Femur (tissue), 1 donor: ENCODE data around the gene NEK10.
"Not testable (repeated sequence)": the region's sequence is repeated elsewhere in the genome, so short reads cannot be mapped to it uniquely, and the experiment has no call there.

Experiments used
- DNase-seq: peaks from one replicate; pipeline ENCODE4 v3.0.0-alpha.2; 2017

The NEK10 gene

DNA sequence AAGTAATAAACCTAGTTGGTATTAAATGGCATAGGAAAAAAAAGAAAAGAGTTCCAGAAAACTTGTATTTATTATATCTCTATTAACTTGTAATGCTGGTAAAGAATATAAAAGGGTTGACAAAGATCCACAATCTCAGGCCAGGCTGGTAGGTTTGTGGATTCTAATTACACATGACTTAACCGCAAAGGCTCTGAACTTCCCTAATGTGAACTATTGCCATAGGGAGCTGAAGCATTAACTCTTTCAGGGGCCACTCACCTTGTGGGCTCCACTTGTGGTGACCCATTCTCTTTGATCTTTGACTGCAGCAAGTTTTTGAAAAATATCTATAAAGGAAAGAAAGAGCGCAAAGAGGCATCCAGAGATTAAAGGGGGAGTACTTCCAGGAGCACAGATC, 58.5 kb downstream of the NEK10 start:
- DNase-seq: no peak

DNA sequence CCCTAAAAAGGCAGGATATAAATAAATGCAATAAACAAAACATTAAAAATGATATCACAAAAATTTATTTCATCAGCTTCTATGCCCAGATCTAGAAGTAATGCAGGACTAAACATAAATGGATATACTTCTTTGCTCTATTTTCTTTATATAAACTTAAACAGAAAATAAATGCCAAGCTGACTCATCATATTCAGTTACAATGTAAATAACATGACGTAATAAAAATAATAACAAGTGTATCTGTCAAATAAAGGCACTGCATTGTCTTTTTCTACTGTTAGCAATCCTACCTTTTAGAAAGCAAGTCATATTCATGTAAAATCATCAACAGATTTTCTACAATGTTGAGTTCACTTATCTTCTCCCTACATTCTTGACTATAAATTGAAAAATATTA, 61.6 kb downstream of the NEK10 start:
- DNase-seq: no peak

DNA sequence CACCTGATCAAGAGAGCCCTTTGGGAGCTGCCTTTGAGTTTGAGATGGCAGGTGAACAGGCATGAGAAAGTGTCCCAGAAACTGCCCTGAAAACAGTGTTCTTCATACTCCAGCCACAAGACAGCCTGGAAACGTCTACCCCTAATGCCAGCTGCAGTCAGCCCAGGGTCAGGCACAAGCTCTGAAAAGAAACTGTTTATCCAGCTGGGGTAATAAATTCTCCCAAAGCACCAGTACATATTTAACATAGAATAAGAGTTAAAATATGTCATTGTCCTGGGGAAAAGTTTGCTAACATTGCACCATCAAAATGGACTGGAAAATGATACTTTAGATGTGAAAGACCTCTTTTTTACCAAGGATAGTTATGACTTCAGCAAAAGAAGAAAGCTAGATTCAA, 66.3 kb downstream of the NEK10 start:
- no peak for DNase-seq

DNA sequence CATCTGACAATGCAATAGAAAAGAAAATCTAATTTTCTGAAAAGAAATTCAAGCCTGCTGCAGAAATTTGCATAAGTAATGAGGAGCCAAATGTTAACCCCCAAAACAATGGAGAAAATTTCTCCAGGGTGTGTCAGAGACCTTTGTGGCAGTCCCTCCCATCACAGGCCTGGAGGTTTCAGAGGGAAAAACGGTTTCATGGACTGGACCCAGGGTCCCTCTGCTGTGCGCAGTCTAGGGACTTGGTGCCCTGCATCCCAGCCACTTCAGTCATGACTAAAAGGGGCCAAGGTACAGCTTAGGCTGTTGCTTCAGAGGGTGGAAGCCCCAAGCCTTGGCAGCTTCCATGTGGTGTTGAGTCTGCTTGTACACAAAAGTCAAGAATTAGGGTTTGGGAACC, 70.2 kb downstream of the NEK10 start:
- DNase-seq: not testable (repeated sequence)

DNA sequence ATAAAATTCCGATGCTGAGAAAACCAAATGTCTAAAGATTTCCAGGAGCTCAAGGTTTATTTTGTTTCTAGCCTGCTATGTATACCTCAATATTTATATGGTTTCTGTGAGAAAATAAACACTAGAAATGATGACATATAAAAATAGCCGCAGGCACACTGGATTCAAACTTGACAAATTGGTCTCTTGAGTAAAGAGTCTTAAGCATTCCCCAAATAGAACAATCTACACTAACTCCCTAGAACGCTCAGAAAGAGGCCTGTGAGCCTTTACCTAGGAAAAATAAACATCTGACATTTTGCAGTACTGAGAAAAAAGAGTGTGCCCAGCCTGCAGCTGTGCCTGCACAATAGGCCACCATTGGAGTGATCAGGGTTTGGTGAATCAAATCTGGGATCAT, 75.2 kb downstream of the NEK10 start:
- DNase-seq: no peak

DNA sequence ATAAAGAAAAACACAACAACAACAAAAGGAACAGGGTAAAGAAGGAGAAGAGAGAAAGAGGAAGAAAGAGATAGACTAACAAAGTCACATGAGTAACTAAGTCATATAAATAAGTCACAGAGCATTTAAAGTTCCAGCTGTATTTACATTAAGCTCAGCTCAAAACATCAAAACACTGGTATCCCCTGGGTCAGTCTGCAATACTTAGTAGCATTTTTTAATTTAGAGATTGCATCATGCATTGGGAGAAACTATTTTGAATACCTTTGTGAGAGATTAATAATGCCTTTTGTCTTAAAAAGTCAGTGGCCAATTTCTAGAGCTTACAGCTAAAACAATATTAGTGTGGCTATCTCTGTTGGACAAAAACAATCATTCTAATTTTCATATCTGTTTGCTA, 78.4 kb downstream of the NEK10 start:
- no peak for DNase-seq

DNA sequence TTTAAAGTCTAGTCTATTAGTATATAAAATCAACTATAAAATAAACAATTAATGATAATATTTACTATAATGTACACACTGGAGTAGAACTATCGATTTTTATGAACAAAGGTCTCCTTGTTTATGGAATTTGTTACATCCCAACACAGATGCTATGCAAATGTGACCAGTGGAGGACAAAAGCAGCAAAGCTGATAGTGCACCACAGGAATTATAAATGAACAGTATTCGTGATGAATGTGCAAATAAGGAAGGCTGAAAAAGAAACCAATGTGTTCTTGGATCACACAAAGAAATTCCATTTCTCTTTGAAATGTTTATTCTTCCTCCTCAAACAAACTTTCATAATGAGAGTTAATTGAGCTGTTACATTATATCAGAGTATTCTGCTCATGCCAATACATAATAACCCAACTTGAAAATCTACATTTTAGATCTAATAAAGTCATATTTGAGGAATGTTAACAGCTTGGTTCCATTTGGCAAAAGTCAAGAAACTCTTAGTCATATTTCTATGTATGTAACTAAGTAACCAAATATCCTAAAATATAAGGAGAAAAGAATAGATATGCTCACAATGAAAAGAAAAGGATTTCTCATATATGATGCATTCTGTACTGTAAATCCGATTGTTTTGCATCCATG, 79.3 kb downstream of the NEK10 start:
- DNase-seq: no peak

DNA sequence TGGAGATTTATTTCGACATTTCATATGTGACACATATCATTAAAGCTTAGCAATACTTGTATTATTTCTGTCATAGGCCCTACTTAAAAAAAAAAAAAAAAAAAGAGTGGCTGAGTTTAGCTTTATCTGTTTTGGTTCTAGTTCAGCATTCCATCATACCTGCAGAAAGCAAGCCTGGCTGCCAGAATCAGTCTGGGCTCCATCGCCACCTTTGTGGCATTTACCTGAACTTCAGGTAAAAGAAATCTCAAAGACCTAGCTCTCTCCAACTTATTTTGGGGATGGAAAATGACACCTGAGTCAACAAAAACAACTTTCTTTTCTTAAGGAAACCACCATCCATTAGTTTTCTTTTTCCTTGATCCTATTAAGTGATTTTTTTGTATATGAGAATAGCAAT, 82.1 kb downstream of the NEK10 start:
- DNase-seq: no peak

DNA sequence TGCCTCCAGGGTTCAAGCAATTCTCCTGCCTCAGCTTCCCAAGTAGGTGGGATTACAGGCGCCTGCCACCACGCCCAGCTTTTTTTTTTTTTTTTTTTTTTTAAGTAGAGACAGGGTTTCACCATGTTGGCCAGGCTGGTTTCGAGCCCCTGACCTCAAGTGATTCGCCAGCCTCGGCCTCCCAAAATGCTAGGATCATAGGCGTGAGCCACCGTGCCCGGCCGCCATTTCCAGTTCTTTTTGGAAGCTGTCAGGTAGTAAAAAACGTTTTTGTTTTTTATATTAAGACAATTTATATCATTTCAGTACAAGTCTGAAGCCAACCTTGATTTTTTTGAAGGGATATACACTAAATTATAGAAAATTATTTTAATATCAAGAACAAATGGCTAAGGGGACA, 82.7 kb downstream of the NEK10 start:
- not testable (repeated sequence) for DNase-seq

DNA sequence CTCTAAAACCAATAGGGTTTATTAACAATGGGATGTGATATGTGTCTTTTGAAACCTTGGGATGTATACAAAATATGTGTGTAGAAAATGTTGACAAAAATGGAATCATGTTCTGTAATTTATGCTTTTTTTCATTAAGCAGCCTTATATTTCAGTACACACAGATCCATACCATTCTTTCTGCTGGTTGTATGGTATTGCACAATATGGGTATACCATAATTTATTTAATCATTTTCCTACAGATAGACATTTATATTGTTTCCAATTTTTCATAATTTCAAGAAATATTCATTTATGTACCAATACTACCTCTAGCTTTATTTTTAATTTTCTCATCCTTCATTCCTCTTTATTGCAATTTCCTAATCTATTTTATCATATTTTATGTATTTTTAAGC, 83.5 kb downstream of the NEK10 start:
- DNase-seq: no peak

DNA sequence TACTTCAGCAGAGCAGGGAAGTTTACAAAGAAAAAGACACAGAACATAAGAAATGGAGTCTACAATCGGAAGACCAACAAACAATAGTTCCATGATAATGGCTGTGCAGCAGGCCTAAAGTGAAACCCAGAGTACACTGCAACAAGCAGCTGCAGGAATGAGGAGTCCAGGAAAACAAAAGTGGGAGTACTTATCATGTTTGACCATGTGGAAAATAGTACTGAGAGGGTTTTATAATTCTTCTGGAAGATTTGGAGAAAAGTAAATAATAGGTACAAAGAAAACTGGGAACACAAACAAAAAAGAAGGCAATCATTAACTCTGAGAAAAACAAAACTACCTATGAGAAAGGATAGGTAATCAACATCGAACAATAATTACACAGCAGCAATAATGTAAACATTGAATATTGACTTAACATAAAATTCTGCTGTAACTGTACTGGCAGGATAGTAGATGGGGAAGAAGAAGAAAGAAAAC, 87.5 kb downstream of the NEK10 start:
- DNase-seq: no peak

DNA sequence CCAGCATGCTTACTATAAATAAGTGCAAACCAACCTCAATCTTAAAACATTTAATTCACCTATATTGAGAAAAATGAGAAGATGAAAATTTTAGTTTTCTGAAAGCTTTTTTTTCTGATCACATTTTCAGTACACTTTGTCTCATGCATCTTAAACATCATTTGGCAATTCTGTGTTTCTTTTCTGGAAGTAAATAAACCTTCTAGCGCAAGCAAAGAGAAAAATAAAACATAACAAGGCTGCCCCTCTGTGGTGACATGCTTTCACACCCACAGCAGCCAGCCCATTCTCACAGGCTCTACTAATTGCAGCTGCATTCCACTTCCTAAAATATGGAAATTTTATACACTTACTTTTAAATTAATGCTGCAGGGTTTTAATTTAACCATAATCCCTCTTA, 90.1 kb downstream of the NEK10 start:
- peak; percentile 29 for DNase-seq

DNA sequence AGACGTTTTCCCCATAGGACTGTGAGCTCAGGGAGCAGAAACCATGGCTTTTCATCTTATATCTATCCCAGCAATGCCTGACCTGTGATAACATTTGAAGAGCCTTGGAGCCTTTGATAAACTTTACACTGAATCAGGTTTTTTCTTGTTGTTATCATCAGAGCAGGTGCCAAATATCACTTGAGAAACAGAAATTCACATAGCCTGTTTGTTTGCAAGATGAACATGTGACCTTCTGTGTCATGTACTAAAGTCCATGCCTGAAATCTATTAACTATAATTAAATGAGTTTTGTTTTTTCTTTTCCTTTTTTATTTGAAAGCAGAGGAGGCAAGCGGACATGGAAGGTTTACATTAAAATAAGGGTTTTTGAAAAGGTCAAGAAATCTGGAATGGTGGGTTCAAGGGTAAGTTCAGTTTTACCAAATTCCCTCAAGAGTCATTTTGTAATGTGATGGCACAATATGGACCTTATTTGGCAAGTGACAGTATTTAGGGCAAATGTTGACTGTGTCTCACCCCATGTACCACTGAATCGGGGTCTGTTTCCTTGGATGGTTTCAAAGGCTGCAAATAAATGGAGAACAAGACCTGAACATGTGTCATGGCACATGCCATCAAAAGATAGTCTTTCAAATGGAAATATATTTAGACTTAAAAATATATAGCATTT, 90.7 kb downstream of the NEK10 start:
- DNase-seq: no peak

DNA sequence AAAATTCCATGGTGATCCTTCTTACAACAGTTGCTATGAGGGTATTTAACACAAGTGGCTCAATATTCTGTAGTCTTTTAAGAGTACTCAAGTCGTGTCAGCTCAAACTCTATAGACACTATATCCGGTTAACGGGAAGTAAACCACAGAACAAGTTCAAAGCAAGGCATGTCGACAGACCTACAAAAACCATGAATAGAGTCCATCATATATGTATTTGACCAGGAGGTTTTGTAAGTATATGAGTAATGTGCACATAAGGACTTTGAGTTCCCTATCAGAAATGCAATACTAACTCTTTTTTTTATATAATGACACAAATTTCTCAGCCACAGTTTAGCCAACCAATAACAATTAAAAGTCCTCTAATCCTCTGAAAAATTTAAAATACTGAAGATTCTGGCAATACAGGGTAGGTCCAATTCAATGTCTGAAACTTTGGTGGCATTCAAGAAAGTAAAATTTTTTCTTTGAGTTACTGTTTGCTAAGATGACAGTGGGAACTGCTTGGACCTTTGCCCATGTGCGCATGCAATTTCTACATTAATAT, 93.7 kb downstream of the NEK10 start:
- DNase-seq: no peak

DNA sequence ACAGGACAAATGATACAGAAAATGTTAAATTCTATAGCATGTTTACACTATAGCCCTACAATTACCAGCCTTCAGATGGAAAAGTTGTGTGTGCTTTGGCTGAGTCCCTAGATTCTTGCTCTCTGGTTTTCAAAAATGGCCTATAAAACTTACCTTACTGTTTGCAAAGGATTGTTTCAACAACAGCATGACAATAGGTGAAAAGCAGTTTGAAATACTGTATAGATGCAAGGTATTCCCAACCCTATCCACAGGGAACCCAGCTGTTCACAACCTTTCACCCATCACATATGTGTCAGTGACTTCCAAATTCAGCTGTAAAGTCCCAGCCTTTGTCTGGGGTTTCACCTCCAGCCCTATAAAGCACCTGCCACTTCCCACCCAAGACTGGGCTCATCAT, 97.3 kb downstream of the NEK10 start:
- no peak for DNase-seq

DNA sequence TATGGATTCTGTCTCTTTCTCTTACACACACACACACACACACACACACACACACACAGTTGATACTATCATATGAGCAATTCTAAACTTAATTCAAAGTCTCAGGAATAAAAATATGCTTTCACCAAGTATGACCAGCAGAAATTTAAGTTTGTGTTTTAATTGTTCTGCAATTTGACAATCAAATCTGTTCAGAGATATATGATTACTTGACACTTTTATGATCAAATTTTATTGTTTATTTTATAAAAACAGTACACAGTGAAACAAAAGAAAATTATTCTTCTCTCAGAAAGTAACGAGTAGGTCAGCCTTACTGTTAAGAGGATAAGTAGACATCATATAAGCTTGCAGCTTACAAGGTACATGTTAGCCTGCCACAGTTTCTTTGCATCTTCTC, 114.3 kb downstream of the NEK10 start:
- DNase-seq: no peak

DNA sequence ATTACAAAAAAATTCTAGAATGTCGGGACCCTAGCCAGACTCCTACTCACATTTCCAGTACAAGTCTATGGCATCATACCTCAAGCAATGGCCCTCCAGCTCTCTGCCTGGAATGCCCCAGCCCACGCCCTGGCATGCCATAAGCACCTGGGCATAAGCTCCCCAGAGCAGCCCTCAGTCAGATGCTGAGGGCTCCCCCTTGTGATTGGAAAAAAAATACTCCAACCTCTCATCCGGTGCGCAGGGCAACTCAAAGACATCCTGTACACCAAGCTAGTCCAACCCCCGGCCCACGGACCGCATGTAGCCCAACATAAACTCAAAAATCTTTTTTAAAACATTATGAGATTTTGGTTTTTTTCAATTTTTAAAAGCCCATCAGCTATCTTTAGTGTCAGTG, 115.4 kb downstream of the NEK10 start:
- DNase-seq: no peak

DNA sequence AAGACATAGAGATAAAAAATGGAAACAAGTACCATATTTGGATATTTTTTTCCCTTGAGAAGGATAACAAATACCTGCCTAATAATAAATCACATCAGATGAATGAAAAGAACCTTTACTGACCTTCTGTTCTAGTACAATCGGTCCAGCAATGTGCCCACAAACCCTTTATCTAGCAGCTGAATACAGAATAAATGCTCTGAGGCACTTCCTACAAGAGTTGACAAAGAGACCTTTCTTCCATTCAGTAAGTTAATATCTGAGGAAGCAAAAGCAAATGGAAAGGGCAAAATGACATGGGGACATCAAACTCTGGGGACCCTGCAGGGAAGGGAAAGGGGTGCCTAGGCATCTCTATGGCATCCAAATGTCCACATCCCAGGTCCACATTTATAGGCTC, 115.8 kb downstream of the NEK10 start:
- DNase-seq: no peak

DNA sequence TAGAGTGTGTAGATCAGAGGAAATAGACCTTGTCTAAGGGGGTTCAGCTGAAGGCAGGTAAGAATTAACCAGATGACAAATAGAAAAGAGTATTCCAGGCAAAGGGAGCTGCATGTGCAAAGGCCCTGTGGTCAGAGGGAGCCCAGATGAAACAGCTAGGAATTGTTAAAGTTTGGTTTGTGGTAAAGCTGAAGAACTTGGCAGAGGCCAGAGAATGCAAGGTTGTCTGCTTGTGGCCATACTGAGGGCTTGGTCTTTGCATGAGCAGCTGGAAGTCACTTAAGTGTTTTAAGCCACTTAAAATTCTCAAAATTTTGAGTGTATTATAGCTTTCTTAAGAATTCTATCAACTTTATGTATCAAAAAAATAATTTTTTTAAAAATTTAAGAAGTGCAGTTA, 116.5 kb downstream of the NEK10 start:
- DNase-seq: no peak

DNA sequence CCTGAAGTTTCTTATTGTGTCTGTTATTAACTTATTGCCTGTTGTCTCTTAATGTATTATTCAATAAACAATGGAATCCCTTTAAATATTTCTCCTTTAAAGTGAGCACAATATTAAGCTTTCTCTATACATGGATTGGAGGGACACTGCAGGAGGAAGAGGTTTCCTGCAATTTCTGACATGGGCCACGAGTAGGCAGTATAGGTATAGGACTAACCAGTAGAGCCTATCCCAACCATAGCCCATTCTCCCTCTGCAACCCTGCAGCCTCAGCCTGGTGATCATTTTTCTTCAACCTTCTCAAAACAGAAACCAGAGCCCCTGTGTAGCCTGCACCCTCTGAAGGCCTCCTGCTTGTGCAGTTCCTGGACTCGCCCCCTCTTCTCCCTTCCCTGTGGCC, 124.8 kb downstream of the NEK10 start:
- DNase-seq: no peak

DNA sequence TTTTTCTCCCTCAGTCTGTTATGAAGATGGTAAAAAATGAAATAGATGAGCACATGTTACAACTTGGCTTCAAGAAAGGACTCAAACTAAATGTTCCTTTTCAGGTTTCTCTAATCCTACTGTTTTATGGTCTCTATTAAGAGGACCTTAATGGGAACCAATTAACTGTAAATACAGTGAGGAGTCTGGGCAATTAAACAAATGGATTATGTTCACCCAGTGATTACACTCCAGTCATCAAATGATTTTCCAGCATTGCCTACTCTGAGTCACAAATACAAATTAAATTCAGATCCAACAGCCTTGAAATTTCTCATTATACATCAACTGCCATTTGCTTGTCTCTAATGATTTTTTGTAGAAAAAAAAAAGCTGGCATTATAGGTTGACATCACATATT, 129.2 kb downstream of the NEK10 start:
- DNase-seq: no peak

DNA sequence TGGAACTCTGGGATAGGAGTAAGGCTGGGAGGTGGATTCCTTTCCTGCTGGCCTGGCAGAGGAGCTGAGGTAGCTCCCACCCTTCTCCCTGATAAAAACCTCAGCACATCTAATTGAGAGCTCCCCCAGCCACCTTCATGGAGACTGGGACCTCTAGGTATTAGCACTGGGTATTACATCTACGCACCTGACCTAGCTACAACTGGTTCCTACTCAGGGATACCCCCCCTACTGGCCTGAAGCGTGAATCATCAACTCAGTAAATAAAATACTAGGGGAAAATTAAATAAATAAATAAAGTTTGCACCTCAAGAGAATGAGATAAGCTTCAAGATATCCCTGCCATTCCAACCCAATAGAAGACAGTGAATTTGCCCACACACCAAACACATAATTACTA, 140.4 kb downstream of the NEK10 start:
- DNase-seq: no peak

DNA sequence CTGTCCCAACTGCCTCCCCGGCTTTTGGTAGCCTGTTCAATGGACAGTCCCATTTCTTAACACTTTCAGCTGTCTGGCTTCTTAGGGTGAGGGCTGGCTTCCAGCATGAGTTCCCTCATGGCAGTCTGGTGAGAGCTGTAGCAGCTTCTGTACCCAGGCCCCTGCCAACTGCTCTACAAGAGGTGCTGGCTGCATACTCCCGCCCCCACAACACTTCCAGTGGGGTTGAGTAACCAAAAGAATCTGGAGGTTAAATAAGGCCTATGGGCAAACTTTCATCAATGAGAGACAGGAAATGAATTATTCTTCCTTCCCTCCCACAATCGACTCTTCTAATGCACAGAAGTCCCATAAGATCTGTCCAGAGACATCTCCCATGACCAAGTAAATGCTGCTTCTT, 145.0 kb downstream of the NEK10 start:
- no peak for DNase-seq

DNA sequence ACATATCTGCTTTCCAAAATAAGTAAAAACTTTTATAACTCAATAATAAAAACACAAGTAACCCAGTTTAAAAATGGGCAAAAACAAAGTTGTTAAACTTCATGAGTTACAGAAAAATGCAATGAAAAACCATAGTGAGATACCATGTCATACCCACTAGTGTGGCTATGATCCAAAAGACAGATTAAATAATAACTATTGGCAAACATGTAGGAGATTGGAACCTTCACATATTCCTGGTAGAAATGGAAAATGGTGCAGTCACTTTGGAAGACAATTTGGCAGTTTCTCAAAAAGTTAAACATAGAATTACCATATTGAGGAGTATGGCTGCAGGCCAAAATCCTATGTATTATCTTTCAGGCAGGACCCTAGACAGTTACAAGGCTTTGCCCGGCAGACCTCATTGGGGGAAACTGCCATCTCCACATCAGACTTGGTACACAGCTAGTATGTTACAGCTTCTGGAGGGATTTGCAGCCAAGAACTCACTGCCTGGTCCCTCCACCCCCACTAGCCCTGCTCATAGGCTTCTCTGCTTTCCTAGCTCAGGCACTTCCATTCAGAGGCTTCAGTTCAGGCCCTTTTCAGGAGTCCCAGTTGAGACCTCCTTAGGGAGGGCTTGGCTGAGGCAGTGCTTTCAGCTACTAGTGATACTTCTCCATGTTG, 147.8 kb downstream of the NEK10 start:
- DNase-seq: no peak
